GM12878 (cell line): ENCODE measurements around the gene SBNO2. TPM values are rescaled to one million over a fixed set of nuclear protein-coding genes. Genes with fewer than 3 reads are reported as not detected.
A peak's percentile ranks its signal among the peaks of the same experiment; 100 is the strongest.

Source experiments
- BCLAF1 ChIP-seq: fragments of 450-650 bp; IDR thresholded peaks from 2 replicates; pipeline ENCODE4 v1.6.1; 2017; ENCODE audit warnings: antibody characterized with exemption, mild to moderate bottlenecking, moderate library complexity
- ETV6 ChIP-seq, 2 experiments: fragments of 450-650 bp in 1 of 2; IDR thresholded peaks in 1 of 2; conservative IDR thresholded peaks in 1 of 2; 2 replicates each; pipeline ENCODE4 v1.6.1; 2014; ENCODE audit warnings: antibody characterized with exemption in 1 of 2, borderline replicate concordance in 1 of 2, low read depth in 1 of 2, mild to moderate bottlenecking in 1 of 2, moderate library complexity in 1 of 2
- EZH2 ChIP-seq: IDR thresholded peaks from 2 replicates; pipeline ENCODE4 v1.6.1; 2012; ENCODE audit warnings: low read depth, mild to moderate bottlenecking, control low read depth, inconsistent platforms, low read length, borderline replicate concordance; ENCODE audit not compliant: control insufficient read depth
- IKZF2 ChIP-seq, 2 experiments: fragments of 450-650 bp; IDR thresholded peaks; 2 replicates each; pipeline ENCODE4 v1.6.1; 2017; ENCODE audit warnings: mild to moderate bottlenecking in 2 of 2, moderate library complexity in 2 of 2
- JUNB ChIP-seq: IDR thresholded peaks from 2 replicates; pipeline ENCODE4 v1.6.1; 2016; ENCODE audit warnings: antibody characterized with exemption, mild to moderate bottlenecking
- KAT2A ChIP-seq: conservative IDR thresholded peaks from 2 replicates; pipeline ENCODE4 v1.6.1; 2011; ENCODE audit warnings: low read depth, low read length; ENCODE audit not compliant: control insufficient read depth
- MTA3 ChIP-seq: IDR thresholded peaks from 2 replicates; pipeline ENCODE4 v1.6.1; 2012; ENCODE audit warnings: low read length, inconsistent platforms, borderline replicate concordance
- PAX8 ChIP-seq: fragments of 450-650 bp; IDR thresholded peaks from 2 replicates; pipeline ENCODE4 v1.6.1; 2017; ENCODE audit warnings: mild to moderate bottlenecking, moderate library complexity
- POLR2A ChIP-seq: IDR thresholded peaks from 2 replicates; pipeline ENCODE4 v1.6.1; 2011; ENCODE audit warnings: low read depth, mild to moderate bottlenecking, low read length
- SMC3 ChIP-seq: IDR thresholded peaks from 2 replicates; pipeline ENCODE4 v1.6.1; 2011; ENCODE audit warnings: low read length, improper control_type of control experiment, borderline replicate concordance
- TBL1XR1 ChIP-seq: IDR thresholded peaks from 2 replicates; pipeline ENCODE4 v1.6.1; 2012; ENCODE audit warnings: low read depth, low read length, improper control_type of control experiment
- USF2 ChIP-seq: IDR thresholded peaks from 2 replicates; pipeline ENCODE4 v1.6.1; 2011; ENCODE audit warnings: low read depth, low read length, improper control_type of control experiment, borderline replicate concordance
- ZBTB11 ChIP-seq: fragments of 450-650 bp; formaldehyde crosslinking; IDR thresholded peaks from 2 replicates; pipeline ENCODE4 v1.5.0; 2022; ENCODE audit warnings: mild to moderate bottlenecking, missing genetic modification characterization
- ZBTB33 ChIP-seq: fragments of 450-650 bp; IDR thresholded peaks from 2 replicates; pipeline ENCODE4 v1.6.1; 2017; ENCODE audit warnings: mild to moderate bottlenecking
- ZNF207 ChIP-seq: fragments of 450-650 bp; IDR thresholded peaks from 2 replicates; pipeline ENCODE4 v1.6.1; 2014; ENCODE audit warnings: antibody characterized with exemption, mild to moderate bottlenecking, borderline replicate concordance
- ZNF274 ChIP-seq: IDR thresholded peaks from one replicate; pipeline ENCODE4 v1.8.0; 2011; ENCODE audit not compliant: insufficient read length, insufficient read depth
- ZNF384 ChIP-seq: IDR thresholded peaks from 2 replicates; pipeline ENCODE4 v1.6.1; 2012; ENCODE audit warnings: low read depth, mild to moderate bottlenecking, low read length, improper control_type of control experiment, borderline replicate concordance
- ZNF622 ChIP-seq: fragments of 450-650 bp; IDR thresholded peaks from 2 replicates; pipeline ENCODE4 v1.6.1; 2017; ENCODE audit warnings: mild to moderate bottlenecking, inconsistent platforms
- polyA plus RNA-seq, 11 experiments: library from polyadenylated mRNA; depleted of rRNA in 4 of 11; unstranded in 6 of 11; stranded (reverse) in 5 of 11; fragments of >200 nt; fragmentation: Nextera tagmentation in 4 of 11; fragmentation: Illumina TruSeq in 1 of 11; extraction: Ambion mirVana in 4 of 11; extraction: Trizol in 1 of 11; gene quantifications; 1 replicate in 1 of 11; 2 replicates in 10 of 11; pipeline versions ENCODE4 v1.2.1 to v1.2.3, GENCODE V29; 2011 to 2016; ENCODE audit warnings: inconsistent platforms in 2 of 11, missing spikeins in 2 of 11, low read depth in 1 of 11
- total RNA-seq, 4 experiments: library from RNA; depleted of rRNA in 3 of 4; stranded (reverse); fragments of >200 nt in 3 of 4; fragmentation: Illumina TruSeq in 1 of 4; extraction: Trizol in 1 of 4; gene quantifications; 2 replicates each; pipeline versions ENCODE4 v1.2.1 to v1.2.3, GENCODE V29; 2013 to 2021
- TF ChIP-seq, protein P1 (sequence below): fragments of 450-650 bp; IDR thresholded peaks from 2 replicates; pipeline ENCODE4 v1.6.1; 2016; ENCODE audit warnings: mild to moderate bottlenecking

SBNO2 gene
- total and polyA plus RNA-seq, 10 of the 15 experiments (the other 5 are each of a cell fraction or from before 2014, with no cell fraction given) = 0.08 to 44.6 (median 5.4) TPM

DNA sequence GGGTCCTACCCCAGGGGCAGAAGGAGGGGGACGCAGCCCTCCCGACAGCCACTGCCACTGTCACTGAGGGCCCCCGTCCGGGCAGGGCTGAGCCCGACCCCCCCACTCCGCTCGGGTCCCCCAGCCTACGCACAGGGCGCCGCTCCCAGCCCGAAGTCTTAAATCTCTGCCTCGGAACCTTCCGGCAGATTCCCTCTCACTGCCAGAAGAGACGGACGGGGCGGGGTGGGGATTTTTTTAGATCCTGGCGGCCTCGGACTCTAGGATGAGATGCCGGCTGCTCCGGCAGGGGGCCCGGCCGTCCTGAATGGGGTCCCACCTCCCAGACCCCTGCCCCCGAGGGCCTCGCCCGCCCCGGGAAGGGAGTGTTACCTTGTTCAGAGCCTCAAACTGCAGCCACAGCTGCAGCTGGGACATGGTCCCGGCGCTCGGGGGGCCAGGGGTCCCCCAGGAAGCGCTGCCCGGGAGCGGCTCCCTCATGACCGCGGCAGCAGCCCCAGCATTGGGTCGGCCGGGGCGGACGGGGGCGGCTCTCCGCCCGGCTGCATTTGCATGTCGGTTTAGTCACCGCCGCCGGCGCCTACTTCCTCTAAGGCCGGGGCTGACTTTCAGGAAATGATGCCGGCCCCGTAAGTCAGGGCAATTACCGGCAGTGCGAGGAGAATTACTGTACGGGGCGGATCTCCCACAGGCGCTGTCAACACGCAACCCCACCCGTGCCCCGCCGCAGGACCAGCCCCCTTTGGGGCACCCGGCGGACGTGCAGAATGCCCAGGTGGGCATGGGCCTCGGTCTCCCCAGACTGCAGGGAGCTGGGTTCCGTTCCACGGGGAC is 42.1 kb downstream of the SBNO2 start (continued):
- no peak for TF ChIP-seq BCLAF1
- TF ChIP-seq SMC3 = no peak
- no peak for TF ChIP-seq PAX8
- no peak for TF ChIP-seq USF2
- TF ChIP-seq, protein P1, sequence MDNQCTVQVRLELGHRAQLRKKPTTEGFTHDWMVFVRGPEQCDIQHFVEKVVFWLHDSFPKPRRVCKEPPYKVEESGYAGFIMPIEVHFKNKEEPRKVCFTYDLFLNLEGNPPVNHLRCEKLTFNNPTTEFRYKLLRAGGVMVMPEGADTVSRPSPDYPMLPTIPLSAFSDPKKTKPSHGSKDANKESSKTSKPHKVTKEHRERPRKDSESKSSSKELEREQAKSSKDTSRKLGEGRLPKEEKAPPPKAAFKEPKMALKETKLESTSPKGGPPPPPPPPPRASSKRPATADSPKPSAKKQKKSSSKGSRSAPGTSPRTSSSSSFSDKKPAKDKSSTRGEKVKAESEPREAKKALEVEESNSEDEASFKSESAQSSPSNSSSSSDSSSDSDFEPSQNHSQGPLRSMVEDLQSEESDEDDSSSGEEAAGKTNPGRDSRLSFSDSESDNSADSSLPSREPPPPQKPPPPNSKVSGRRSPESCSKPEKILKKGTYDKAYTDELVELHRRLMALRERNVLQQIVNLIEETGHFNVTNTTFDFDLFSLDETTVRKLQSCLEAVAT = no peak
- TF ChIP-seq POLR2A = peak; percentile 80
- TF ChIP-seq MTA3 = no peak
- no peak for TF ChIP-seq ZBTB33
- no peak for TF ChIP-seq ZNF274
- TF ChIP-seq EZH2 = no peak
- TF ChIP-seq TBL1XR1 = peak; percentile 49; the same call in 1 of the 2 replicates
- TF ChIP-seq ETV6 (conservative IDR thresholded peaks at IDR 0.05 in 1 of 2, IDR thresholded peaks at IDR 0.05 in 1 of 2; ENCODE audit: borderline replicate concordance in 1 of 2, low read depth in 1 of 2) = peak in 1 of 2 experiments; percentile 68; a peak in 1 of 4 replicates
- peak in 1 of 2 experiments; percentile 28; a peak in 2 of 4 replicates for TF ChIP-seq IKZF2 (IDR thresholded peaks at IDR 0.05)
- no peak for TF ChIP-seq ZNF207
- no peak for TF ChIP-seq ZBTB11
- TF ChIP-seq KAT2A = no peak
- no peak for TF ChIP-seq ZNF384
- TF ChIP-seq ZNF622 = no peak
- no peak for TF ChIP-seq JUNB
